RWPE2 (cell line): ENCODE results near the gene THSD7B.

Experiments used
- ATAC-seq: fragments of 200-7000 bp; cut with Tn5 transposase; 3 replicates; pipeline ENCODE4 v1.9.1; 2021; ENCODE audit warnings: low read depth
- DNase-seq: peaks from one replicate; pipeline ENCODE4 v3.0.0-alpha.2; 2020; ENCODE audit warnings: low spot score
- H3K27ac ChIP-seq: fragments of 450-650 bp; 2 replicates; pipeline ENCODE4 v1.5.1; 2017; ENCODE audit warnings: mild to moderate bottlenecking; ENCODE audit not compliant: poor library complexity, severe bottlenecking
- H3K27me3 ChIP-seq: fragments of 250-450 bp; sonication (Bioruptor Pico); 2 replicates; pipeline ENCODE4 v1.5.1; 2021; ENCODE audit warnings: mild to moderate bottlenecking, moderate library complexity; ENCODE audit not compliant: insufficient read depth, poor library complexity, severe bottlenecking
- H3K36me3 ChIP-seq: fragments of 250-450 bp; sonication (Bioruptor Pico); 2 replicates; pipeline ENCODE4 v1.5.1; 2020; ENCODE audit warnings: low read depth, mild to moderate bottlenecking, moderate library complexity
- H3K4me1 ChIP-seq: fragments of 250-450 bp; sonication (Bioruptor Pico); 2 replicates; pipeline ENCODE4 v1.5.1; 2021; ENCODE audit warnings: mild to moderate bottlenecking, moderate library complexity; ENCODE audit not compliant: insufficient read depth, poor library complexity, severe bottlenecking
- H3K4me3 ChIP-seq: fragments of 250-450 bp; sonication (Bioruptor Pico); 2 replicates; pipeline ENCODE4 v1.5.1; 2021; ENCODE audit warnings: mild to moderate bottlenecking, moderate library complexity; ENCODE audit not compliant: severe bottlenecking
- H3K9me3 ChIP-seq: fragments of 250-450 bp; sonication (Bioruptor Pico); 2 replicates; pipeline ENCODE4 v1.5.1; 2021; ENCODE audit warnings: mild to moderate bottlenecking, moderate library complexity; ENCODE audit not compliant: severe bottlenecking
- CTCF ChIP-seq: fragments of 450-650 bp; IDR thresholded peaks from one replicate; pipeline ENCODE4 v1.5.1; 2017; ENCODE audit warnings: mild to moderate bottlenecking, moderate library complexity; ENCODE audit not compliant: poor library complexity, severe bottlenecking

THSD7B gene

GRCh38 chr2:136929531-136929930 is 164.2 kb downstream of the THSD7B start:
- H3K27me3 ChIP-seq: no peaks in the 10 kb centered on the region
- no peak overlapping the region for H3K4me3 ChIP-seq
- no peaks in the 10 kb centered on the region for H3K36me3 ChIP-seq
- H3K4me1 ChIP-seq: no peaks in the 10 kb centered on the region
- DNase-seq (no peak), ATAC-seq (no peak)
- H3K27ac ChIP-seq: no peak overlapping the region
- TF ChIP-seq CTCF: no peak
- no peaks in the 10 kb centered on the region for H3K9me3 ChIP-seq

- H3K27ac ChIP-seq: no peak overlapping the region
- H3K4me3 ChIP-seq: no peak overlapping the region
- peak; percentile 60; the same call in 2 of the 3 replicates for ATAC-seq
- no peaks in the 10 kb centered on the region for H3K9me3 ChIP-seq
- no peak for DNase-seq
- H3K27me3 ChIP-seq: no peaks in the 10 kb centered on the region
- TF ChIP-seq CTCF: peak; percentile 60
- H3K36me3 ChIP-seq: no peaks in the 10 kb centered on the region
- H3K4me1 ChIP-seq: no peaks in the 10 kb centered on the region
Measured at GRCh38 chr2:136932700-136933099, 167.4 kb downstream of the THSD7B start.

GRCh38 chr2:136935119-136935518 is 169.8 kb downstream of the THSD7B start:
- Histone ChIP-seq H3K27ac (no peak overlapping the region), H3K9me3 (no peaks in the 10 kb centered on the region), H3K4me3 (no peak overlapping the region), H3K4me1 (no peaks in the 10 kb centered on the region), H3K36me3 (no peaks in the 10 kb centered on the region), H3K27me3 (no peaks in the 10 kb centered on the region)
- no peak for ATAC-seq
- TF ChIP-seq CTCF: no peak
- no peak for DNase-seq

GRCh38 chr2:136956050-136956449 is 190.7 kb downstream of the THSD7B start:
- Histone ChIP-seq H3K4me1 (no peaks in the 10 kb centered on the region), H3K27ac (no peak overlapping the region), H3K27me3 (no peaks in the 10 kb centered on the region), H3K36me3 (no peaks in the 10 kb centered on the region), H3K9me3 (no peaks in the 10 kb centered on the region), H3K4me3 (no peak overlapping the region)
- no peak for TF ChIP-seq CTCF
- ATAC-seq: no peak
- DNase-seq: no peak

GRCh38 chr2:136957044-136957443 is 191.7 kb downstream of the THSD7B start:
- DNase-seq (no peak), ATAC-seq (no peak)
- Histone ChIP-seq H3K27me3 (no peaks in the 10 kb centered on the region), H3K4me1 (no peaks in the 10 kb centered on the region), H3K36me3 (no peaks in the 10 kb centered on the region), H3K27ac (no peak overlapping the region), H3K9me3 (no peaks in the 10 kb centered on the region), H3K4me3 (no peak overlapping the region)
- TF ChIP-seq CTCF: no peak
